H9 (cell line): Measurements from ENCODE around the gene SDE2. TPM values are rescaled to one million over a fixed set of nuclear protein-coding genes. Genes with fewer than 3 reads are reported as not detected.

ENCODE experiments used
- DNase-seq: peaks from one replicate; pipeline ENCODE4 v3.0.0-alpha.2; 2017
- H2AFZ ChIP-seq: one replicate; pipeline ENCODE4 v1.6.1; 2013; ENCODE audit warnings: mild to moderate bottlenecking, low read length, control low read depth, moderate library complexity
- H2AK5ac ChIP-seq: 2 replicates; pipeline ENCODE4 v1.6.1; 2013; ENCODE audit warnings: low read length, control low read depth, mixed read lengths; ENCODE audit not compliant: insufficient read length
- H2BK120ac ChIP-seq: one replicate; pipeline ENCODE4 v1.6.1; 2013; ENCODE audit warnings: low read depth, mild to moderate bottlenecking, low read length, control low read depth, inconsistent platforms; ENCODE audit not compliant: poor library complexity, severe bottlenecking
- H2BK12ac ChIP-seq: 2 replicates; pipeline ENCODE4 v1.6.1; 2013; ENCODE audit warnings: low read length, control low read depth, mixed read lengths, low read depth; ENCODE audit not compliant: insufficient read length
- H2BK15ac ChIP-seq: 2 replicates; pipeline ENCODE4 v1.6.1; 2013; ENCODE audit warnings: low read depth, low read length, control low read depth
- H2BK20ac ChIP-seq: one replicate; pipeline ENCODE4 v1.6.1; 2013; ENCODE audit warnings: low read depth, mild to moderate bottlenecking, low read length, control low read depth, inconsistent platforms; ENCODE audit not compliant: poor library complexity, severe bottlenecking
- H2BK5ac ChIP-seq: 2 replicates; pipeline ENCODE4 v1.6.1; 2013; ENCODE audit warnings: low read length, control low read depth, mixed read lengths; ENCODE audit not compliant: insufficient read length
- H3K14ac ChIP-seq: 2 replicates; pipeline ENCODE4 v1.6.1; 2013; ENCODE audit warnings: low read length, control low read depth; ENCODE audit not compliant: insufficient read depth
- H3K18ac ChIP-seq: 2 replicates; pipeline ENCODE4 v1.6.1; 2013; ENCODE audit warnings: low read depth, mild to moderate bottlenecking, mixed read lengths, low read length, control low read depth; ENCODE audit not compliant: insufficient read length
- H3K23ac ChIP-seq: 2 replicates; pipeline ENCODE4 v1.6.1; 2013; ENCODE audit warnings: low read length, control low read depth, mixed read lengths, low read depth; ENCODE audit not compliant: insufficient read length
- H3K23me2 ChIP-seq: 2 replicates; pipeline ENCODE4 v1.6.1; 2013; ENCODE audit warnings: low read depth, mild to moderate bottlenecking, mixed read lengths, low read length, control low read depth; ENCODE audit not compliant: insufficient read length, poor library complexity, severe bottlenecking
- H3K27ac ChIP-seq: 2 replicates; pipeline ENCODE4 v1.5.1; 2013; ENCODE audit warnings: low read length, control low read depth, mixed read lengths, low read depth; ENCODE audit not compliant: insufficient read length
- H3K27me3 ChIP-seq: 2 replicates; pipeline ENCODE4 v1.6.1; 2013; ENCODE audit warnings: low read length, control low read depth, inconsistent platforms; ENCODE audit not compliant: insufficient read depth
- H3K4ac ChIP-seq: 2 replicates; pipeline ENCODE4 v1.6.1; 2013; ENCODE audit warnings: low read depth, mild to moderate bottlenecking, control low read depth, inconsistent platforms, low read length, moderate library complexity
- H3K4me1 ChIP-seq: 2 replicates; pipeline ENCODE4 v1.6.1; 2013; ENCODE audit warnings: low read length, control low read depth, inconsistent platforms; ENCODE audit not compliant: insufficient read depth
- H3K4me2 ChIP-seq: 2 replicates; pipeline ENCODE4 v1.6.1; 2013; ENCODE audit warnings: low read length, control low read depth, mixed read lengths; ENCODE audit not compliant: insufficient read length, insufficient read depth
- H3K56ac ChIP-seq: 2 replicates; pipeline ENCODE4 v1.6.1; 2013; ENCODE audit warnings: low read depth, mild to moderate bottlenecking, mixed read lengths, low read length, control low read depth; ENCODE audit not compliant: insufficient read length
- H3K79me1 ChIP-seq: 2 replicates; pipeline ENCODE4 v1.6.1; 2013; ENCODE audit warnings: low read depth, mild to moderate bottlenecking, moderate library complexity, low read length, control low read depth, inconsistent platforms; ENCODE audit not compliant: insufficient read depth, poor library complexity, severe bottlenecking
- H3K79me2 ChIP-seq: 2 replicates; pipeline ENCODE4 v1.6.1; 2013; ENCODE audit warnings: low read length, control low read depth, inconsistent platforms; ENCODE audit not compliant: insufficient read depth
- H3K9ac ChIP-seq: 2 replicates; pipeline ENCODE4 v1.6.1; 2013; ENCODE audit warnings: low read length, control low read depth, mixed read lengths; ENCODE audit not compliant: insufficient read length; ENCODE audit errors: extremely low read depth
- H3K9me3 ChIP-seq: one replicate; pipeline ENCODE4 v1.6.1; 2013; ENCODE audit warnings: low read depth, low read length, inconsistent platforms; ENCODE audit not compliant: control insufficient read depth
- H3T11ph ChIP-seq: one replicate; pipeline ENCODE4 v1.6.1; 2013; ENCODE audit warnings: mild to moderate bottlenecking, low read length, control low read depth, inconsistent platforms
- H4K20me1 ChIP-seq: one replicate; pipeline ENCODE4 v1.6.1; 2013; ENCODE audit not compliant: control insufficient read depth, insufficient read length, insufficient read depth
- H4K5ac ChIP-seq: 2 replicates; pipeline ENCODE4 v1.6.1; 2013; ENCODE audit warnings: low read depth, mild to moderate bottlenecking, mixed read lengths, low read length, control low read depth; ENCODE audit not compliant: insufficient read length
- H4K8ac ChIP-seq: replicated peaks from 2 replicates; pipeline ENCODE4 v1.6.1; 2013; ENCODE audit warnings: low read length, control low read depth, mixed read lengths, low read depth; ENCODE audit not compliant: insufficient read length
- H4K91ac ChIP-seq: 2 replicates; pipeline ENCODE4 v1.6.1; 2013; ENCODE audit warnings: low read depth, mild to moderate bottlenecking, moderate library complexity, mixed read lengths, low read length, control low read depth; ENCODE audit not compliant: insufficient read length
- H3K27ac Mint-ChIP-seq, 3 experiments: 2 replicates in 2 of 3; 3 replicates in 1 of 3; pipeline ENCODE4 v1.8.0; 2020 to 2021; ENCODE audit warnings: mixed read lengths in 3 of 3, mild to moderate bottlenecking in 1 of 3, moderate library complexity in 1 of 3
- H3K27me3 Mint-ChIP-seq: 2 replicates; pipeline ENCODE4 v1.8.0; 2021; ENCODE audit warnings: low read depth, mild to moderate bottlenecking, moderate library complexity, mixed read lengths
- H3K36me3 Mint-ChIP-seq, 3 experiments: 2 replicates in 2 of 3; 3 replicates in 1 of 3; pipeline ENCODE4 v1.8.0; 2020 to 2021; ENCODE audit warnings: low read depth in 3 of 3, mixed read lengths in 3 of 3; ENCODE audit not compliant: insufficient read depth in 1 of 3
- H3K4me1 Mint-ChIP-seq, 2 experiments: 2 replicates each; pipeline ENCODE4 v1.8.0; 2020; ENCODE audit warnings: mixed read lengths in 2 of 2
- H3K4me3 Mint-ChIP-seq, 2 experiments: 2 replicates in 1 of 2; 3 replicates in 1 of 2; pipeline ENCODE4 v1.8.0; 2020 to 2021; ENCODE audit warnings: mild to moderate bottlenecking in 2 of 2, mixed read lengths in 2 of 2, moderate library complexity in 1 of 2
- H3K9me3 Mint-ChIP-seq, 2 experiments: 2 replicates in 1 of 2; 3 replicates in 1 of 2; pipeline ENCODE4 v1.8.0; 2020; ENCODE audit warnings: mild to moderate bottlenecking in 2 of 2, mixed read lengths in 2 of 2, moderate library complexity in 1 of 2
- CTCF ChIP-seq: fragments of 200-600 bp; sonication (generic); conservative IDR thresholded peaks from 3 replicates; pipeline ENCODE4 v1.8.0; 2021; ENCODE audit warnings: antibody characterized with exemption, mild to moderate bottlenecking
- total RNA-seq: library from RNA; stranded (reverse); gene quantifications from 2 replicates; pipeline ENCODE4 v1.2.1, GENCODE V29; 2021

The SDE2 gene
- total RNA-seq, 1 experiment from 2014 or later: 20.5 TPM

- Histone ChIP-seq H3K4me1 (no peaks in the 10 kb centered on the region), H3K23me2 (no peaks in the 10 kb centered on the region), H4K5ac (no peak overlapping the region), H4K20me1 (no peaks in the 10 kb centered on the region), H3K4me2 (no peak overlapping the region), H2BK12ac (no peak overlapping the region), H3K79me1 (no peaks in the 10 kb centered on the region), H2BK120ac (no peak overlapping the region), H2BK20ac (no peak overlapping the region), H3K4ac (no peak overlapping the region), H4K91ac (no peak overlapping the region), H4K8ac (no peak overlapping the region), H3K27me3 (no peaks in the 10 kb centered on the region), H3K9me3 (no peaks in the 10 kb centered on the region), H3K18ac (no peak overlapping the region), H2AK5ac (no peak overlapping the region), H3K79me2 (no peaks in the 10 kb centered on the region), H3K27ac (no peak overlapping the region), H3K23ac (no peak overlapping the region), H3K56ac (no peak overlapping the region), H2AFZ (no peak overlapping the region), H3K9ac (no peak overlapping the region), H2BK5ac (no peak overlapping the region), H3T11ph (no peak overlapping the region), H2BK15ac (no peak overlapping the region), H3K14ac (no peak overlapping the region)
- Mint-ChIP-seq H3K36me3 (no peaks in the 10 kb centered on the region), H3K27ac (no peak overlapping the region), H3K27me3 (peaks cover 1% of the 10 kb centered on the region), H3K4me1 (no peaks in the 10 kb centered on the region; a peak in 1 of 4 replicates), H3K9me3 (no peaks in the 10 kb centered on the region), H3K4me3 (no peak overlapping the region)
- no peak for DNase-seq
- no peak for TF ChIP-seq CTCF
Measured at GRCh38 chr1:226033991-226034390, 34.8 kb upstream of the SDE2 start.
